HG02870 (cell line): ENCODE data around the gene PARD3B.

Experiments
- ATAC-seq: cut with Tn5 transposase; IDR thresholded peaks from one replicate; pipeline ENCODE4 v1.9.1; 2021; ENCODE audit warnings: mild to moderate bottlenecking, moderate library complexity; ENCODE audit not compliant: unreplicated experiment

Gene PARD3B

GRCh38 chr2:205425102-205425501 is 879.8 kb downstream of the PARD3B start:
- ATAC-seq, result no peak

DNA sequence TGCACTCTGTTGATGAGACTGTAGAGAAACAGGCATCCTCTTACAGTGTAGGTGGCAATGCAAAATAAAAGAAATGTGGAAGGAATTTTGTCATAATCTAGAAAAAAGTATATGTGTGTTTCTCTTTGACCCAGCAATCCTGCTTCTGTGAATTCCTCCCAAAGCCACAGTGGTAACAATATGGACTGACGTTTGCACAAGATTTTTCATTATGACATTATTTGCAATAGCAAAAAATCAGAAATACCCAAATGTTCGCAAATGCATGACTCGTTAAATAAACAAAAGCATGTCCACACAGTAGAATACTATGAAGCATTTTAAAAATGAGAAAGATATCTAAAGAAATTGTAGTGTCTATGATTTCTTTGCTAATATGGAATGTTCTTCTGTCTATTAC is 881.8 kb downstream of the PARD3B start:
- no peak for ATAC-seq

DNA sequence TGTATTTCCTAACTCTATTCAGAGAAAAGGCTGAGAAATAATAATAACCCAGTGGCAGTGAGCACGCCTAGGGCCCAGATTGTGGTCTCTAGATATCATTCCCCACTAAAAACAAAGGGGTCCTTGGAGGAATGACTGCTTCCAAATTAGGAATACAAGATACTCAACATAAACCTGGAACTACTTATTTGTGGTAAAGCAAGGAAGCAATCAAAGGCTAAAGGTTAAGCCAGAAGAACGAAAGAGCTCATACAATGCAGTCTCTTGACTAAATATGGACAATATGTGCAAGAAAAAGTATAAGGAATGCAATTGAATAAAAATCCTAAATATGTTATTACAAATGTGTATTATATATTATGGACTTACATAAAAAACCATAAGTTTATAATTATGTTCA is 883.5 kb downstream of the PARD3B start:
- ATAC-seq, result no peak

DNA sequence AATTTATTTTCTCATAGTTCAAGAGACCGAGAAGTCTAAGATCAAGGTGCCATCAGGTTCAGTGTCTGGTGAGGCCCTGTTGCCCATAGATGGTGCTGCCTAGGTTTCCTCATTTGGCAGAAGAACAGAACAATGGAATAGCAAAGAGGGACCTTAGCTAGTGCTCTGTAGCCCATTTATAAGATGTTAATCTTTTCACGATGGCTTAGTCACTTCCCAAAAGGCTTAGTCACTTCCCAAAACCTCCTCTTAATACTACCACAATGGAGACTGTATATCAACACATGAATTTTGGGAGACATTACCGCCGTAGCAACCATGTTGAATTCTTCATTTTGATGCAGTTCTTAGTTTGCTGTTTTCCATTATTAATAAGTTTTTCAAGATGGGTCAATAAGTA is 890.7 kb downstream of the PARD3B start:
- no peak for ATAC-seq

DNA sequence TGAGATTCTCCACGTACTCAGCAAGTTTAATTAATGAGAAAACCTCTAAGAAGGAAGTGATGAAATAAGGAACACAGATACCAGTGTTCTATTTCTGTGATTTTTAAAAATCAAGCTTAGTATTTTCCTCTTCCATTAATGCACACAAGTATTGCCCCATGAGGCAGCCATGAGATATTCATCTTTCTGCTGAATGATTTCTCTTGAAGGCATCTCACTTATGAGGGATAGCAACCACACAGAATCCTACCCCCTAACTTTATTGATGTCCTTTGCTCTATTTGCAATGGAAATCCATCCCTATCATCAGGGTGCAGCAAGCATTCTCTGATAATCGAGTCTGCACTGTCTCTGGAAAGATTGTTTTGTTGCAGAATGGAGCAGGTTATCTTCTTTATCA is 893.0 kb downstream of the PARD3B start:
- ATAC-seq, result no peak

GRCh38 chr2:205439621-205440020 is 894.3 kb downstream of the PARD3B start:
- ATAC-seq, result no peak

- ATAC-seq, result no peak
Measured at GRCh38 chr2:205441524-205441923, 896.2 kb downstream of the PARD3B start.

GRCh38 chr2:205448189-205448588 is 902.9 kb downstream of the PARD3B start:
- no peak for ATAC-seq

DNA sequence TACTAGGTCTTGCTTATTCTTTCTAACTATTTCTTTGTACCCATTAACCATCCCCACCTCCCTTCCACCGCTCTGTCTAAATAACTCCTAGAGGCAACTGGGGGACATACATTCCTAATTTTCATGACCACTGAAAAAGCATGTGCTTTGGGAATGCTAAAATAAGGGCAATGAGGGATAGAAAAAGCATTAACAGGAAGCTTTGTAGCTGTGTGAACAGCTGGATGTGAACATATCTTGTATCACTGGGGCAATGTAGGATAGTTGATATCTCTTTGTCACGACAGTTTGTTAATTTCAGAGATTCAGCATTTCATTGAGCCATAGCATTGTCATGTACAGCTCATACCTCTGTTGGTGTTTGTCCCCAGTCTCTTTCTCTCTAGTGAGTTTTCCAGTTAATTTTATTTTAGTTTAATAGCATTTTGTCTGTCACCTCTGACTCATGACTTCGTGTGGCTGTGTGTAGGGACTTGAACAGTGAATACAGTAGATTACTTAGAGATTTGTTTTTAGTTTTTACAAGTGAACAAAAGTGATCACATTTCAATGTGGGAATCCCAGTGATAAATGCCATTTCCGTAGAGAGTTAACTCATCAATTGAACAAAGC is 906.7 kb downstream of the PARD3B start:
- ATAC-seq, result no peak

DNA sequence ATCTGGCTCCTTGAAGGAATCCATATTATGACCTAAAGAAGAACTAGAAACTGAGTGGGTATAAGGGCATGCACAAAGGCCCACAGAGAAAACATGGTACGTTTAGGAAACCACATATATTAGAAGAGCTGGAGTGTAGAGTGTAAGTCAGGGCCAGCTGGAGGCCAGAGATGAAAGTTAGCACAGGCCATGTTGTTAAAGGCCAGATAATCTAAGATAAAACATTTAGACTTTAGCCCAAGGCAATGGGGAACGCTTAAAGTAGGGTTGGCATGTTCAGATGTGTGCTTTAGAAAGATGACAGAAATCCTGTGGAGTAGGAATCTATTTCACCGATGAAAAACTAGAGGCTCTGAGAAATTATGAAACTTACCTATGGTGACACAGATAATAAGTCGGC is 907.9 kb downstream of the PARD3B start:
- no peak for ATAC-seq

GRCh38 chr2:205456682-205457081 is 911.4 kb downstream of the PARD3B start:
- no peak for ATAC-seq

GRCh38 chr2:205460217-205460616 is 914.9 kb downstream of the PARD3B start:
- no peak for ATAC-seq

- ATAC-seq, result no peak
Measured at GRCh38 chr2:205461169-205461568, 915.9 kb downstream of the PARD3B start.

DNA sequence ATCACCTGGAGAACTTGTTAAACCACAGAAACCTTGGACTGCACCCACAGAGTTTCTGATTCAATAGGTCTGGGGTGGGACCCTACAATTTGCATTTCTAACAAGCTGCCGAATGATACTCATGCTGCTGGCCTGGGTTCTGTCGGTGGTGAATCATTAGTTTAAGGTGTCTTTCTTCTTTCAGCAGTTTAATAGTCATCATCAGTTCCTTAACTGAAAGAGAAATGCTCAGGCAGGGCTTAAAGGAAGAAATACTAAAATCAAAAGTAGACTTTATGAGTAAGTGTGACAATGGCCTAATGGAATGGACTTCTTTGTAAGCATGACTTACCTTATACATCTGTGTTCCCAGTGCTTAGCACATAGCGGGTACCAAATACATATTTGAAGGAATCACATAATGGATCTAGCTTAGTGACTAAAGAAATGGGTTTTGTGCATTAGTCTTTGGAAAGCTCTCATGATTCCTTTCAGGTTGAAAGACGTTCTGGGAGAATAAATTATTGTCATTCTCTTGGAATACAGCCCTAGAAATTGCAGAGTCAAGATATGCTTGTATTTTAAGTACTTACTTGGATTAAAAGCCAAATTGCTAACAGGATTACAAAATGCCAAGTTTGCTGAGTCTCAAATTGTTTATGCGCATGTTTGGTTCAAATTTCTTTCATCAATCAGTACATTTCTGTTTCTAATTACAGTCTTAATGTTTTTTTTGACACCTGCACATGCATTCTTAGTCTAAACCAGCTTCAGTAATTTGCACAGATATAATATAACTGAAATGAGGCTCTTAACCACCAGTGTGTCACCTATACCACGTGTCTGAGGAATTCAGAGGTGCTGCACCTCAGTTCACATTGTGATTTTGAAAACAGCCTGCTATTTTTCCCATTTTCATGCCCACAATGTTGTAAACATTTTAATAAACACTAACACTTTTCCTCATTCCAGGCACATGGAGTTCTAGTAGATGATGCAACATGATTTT is 916.7 kb downstream of the PARD3B start:
- no peak for ATAC-seq

- no peak for ATAC-seq
Measured at GRCh38 chr2:205462681-205463345, 917.5 kb downstream of the PARD3B start.

DNA sequence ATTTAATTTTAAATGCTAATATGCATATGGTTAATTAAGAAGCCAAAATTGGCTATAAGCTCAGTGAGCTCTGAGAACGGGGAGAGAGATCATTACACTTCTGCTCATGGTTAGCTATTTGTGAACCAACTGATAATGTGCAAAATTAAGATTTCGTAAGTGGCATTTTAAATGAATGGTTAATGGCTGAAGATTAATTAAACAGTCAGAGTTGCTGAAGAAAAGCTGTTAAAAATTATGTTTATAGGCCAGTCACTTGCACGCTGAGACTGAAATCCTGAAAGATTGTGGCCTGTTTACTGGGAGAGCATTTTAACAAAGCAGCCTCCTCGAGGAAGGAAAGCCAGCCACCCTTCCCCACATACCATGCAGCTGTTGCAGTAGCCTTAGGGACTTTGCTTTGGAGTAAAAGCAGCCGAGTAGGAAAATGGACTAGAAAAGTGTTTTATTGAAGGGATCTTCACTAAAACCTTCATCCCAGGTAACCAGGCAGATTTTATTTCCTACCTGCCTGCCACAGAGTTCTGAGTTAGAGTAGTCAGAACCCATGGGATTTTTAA is 918.3 kb downstream of the PARD3B start:
- ATAC-seq, result no peak

DNA sequence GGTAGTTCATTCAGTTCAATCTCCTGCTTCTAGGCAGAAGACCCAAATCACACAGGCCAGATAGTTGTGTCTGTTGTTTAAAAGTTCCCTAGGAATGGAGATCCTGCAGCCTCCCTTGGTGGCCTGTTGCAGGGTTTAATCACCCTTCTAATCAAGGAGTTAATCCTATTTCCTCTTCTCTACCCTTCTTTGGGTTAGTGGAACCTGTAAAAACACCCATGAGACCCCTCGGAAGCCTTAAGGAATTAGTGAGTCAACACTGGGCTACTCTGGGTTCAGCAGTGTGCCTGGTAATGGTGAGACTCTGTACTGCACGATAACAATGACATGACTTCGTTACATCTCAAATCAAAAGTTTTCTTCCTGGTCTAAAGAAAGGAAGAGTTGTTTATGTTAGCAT is 919.4 kb downstream of the PARD3B start:
- ATAC-seq, result no peak

DNA sequence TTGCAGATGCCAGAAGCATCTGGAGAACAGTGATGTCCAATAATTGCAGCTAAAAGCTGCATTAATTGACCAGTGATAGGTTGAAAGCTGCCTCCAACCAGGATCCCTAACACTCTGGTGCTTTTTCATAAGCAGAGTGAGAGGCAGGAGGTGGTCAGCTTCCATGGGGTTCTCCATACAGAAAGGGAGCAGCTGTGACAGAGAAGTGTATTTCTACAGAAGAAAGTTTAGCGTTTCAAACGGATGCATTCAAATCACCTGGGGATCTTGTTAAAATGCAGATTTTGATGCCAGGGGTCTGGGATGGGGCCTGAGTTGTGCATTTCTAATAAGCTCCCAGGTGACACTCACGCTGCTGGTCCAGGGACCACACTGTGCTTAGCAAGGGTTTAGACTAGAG is 920.5 kb downstream of the PARD3B start:
- ATAC-seq, result no peak

- no peak for ATAC-seq
Measured at GRCh38 chr2:205471776-205472175, 926.5 kb downstream of the PARD3B start.

DNA sequence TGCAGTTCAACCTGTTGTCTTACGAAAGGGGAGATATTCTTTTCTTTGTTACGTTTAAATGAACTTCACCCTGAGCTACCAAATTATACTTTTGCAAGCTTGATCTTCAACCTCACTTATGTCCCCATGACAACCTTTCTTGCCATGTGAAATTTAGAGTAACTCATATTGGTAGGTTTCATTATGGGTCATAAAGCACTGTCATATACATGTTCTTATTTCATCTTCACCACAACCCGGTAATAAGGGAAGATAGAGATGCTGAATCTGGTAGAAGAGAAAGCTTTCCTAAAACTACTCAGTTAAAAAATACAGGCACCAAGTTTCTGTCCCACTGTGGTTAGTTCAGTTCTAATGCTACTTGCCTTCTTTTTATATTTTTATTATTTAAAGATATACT is 928.5 kb downstream of the PARD3B start:
- ATAC-seq, result peak; percentile 59

DNA sequence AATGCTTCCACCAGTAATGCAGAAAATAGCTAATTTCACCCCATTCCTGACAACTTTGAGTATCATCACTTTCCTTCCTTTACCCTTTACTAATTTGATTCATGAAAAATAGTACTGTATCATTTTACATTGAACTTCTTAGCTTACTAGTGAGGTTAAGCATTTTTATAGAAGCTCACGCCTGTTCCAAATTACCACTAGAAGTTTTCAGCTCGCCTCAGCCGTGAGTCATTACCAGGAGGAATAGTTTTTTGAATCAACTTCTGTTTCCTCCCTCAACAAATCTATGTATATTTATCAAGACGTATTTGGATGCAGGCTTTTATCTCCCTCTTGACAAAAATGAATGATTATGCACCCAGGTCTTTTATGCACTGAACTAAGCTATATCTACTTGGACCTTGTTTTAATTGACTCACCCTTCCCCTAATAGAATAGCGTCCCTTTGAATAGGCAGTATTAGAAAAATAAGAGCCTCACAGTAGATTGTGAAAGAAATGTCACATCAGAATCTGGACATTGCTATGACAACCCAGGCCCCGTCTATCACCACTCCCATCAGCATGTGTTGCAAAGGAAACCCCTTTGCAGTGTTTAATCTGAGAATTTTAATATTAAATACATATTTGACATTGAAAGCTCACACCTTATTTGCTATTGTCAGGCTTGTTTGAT is 929.6 kb downstream of the PARD3B start:
- ATAC-seq, result no peak
